Tibial artery (tissue), 4 donors: ENCODE results near the gene MYPOP.

ENCODE experiments used
- DNase-seq, 2 donors: peaks; one replicate each; pipeline ENCODE4 v3.0.0-alpha.2; 2019
- H3K27ac ChIP-seq, 2 donors: fragments of 200-600 bp; sonication (generic) in 1 of 2; 1 replicate in 1 of 2; 2 replicates in 1 of 2; pipeline ENCODE4 v1.5.1; 2018 to 2019; ENCODE audit warnings: mild to moderate bottlenecking in 1 of 2
- H3K27me3 ChIP-seq, 2 donors: fragments of 200-600 bp; sonication (generic) in 1 of 2; one replicate each; pipeline versions ENCODE4 v1.5.1 to v1.6.0; 2016 to 2019
- H3K36me3 ChIP-seq, 3 donors: fragments of 200-600 bp; sonication (generic) in 2 of 3; one replicate each; pipeline ENCODE4 v1.5.1; 2016 to 2019; ENCODE audit warnings: mild to moderate bottlenecking in 2 of 3
- H3K4me1 ChIP-seq, 4 donors: fragments of 200-600 bp; sonication (generic) in 2 of 4; 1 replicate in 3 of 4; 2 replicates in 1 of 4; pipeline ENCODE4 v1.5.1; 2016 to 2019
- H3K4me3 ChIP-seq, 2 donors: fragments of 200-600 bp; sonication (generic) in 1 of 2; 1 replicate in 1 of 2; 2 replicates in 1 of 2; pipeline ENCODE4 v1.5.1; 2018 to 2019; ENCODE audit warnings: mild to moderate bottlenecking in 2 of 2
- H3K9me3 ChIP-seq, 3 donors: fragments of 200-600 bp; sonication (generic) in 1 of 3; one replicate each; pipeline ENCODE4 v1.5.1; 2016 to 2019
- intact Hi-C: fragments of 100-400 bp; cut with DNase I; formaldehyde crosslinking; loops from one replicate; pipeline ENCODE4 v1.15.0; 2023; ENCODE audit warnings: low total_unique reads
- TF ChIP-seq, protein P1 (sequence below), 2 experiments: fragments of 200-600 bp in 1 of 2; fragments of 450-650 bp in 1 of 2; IDR thresholded peaks; one replicate each; pipeline ENCODE4 v1.5.1; 2017 to 2019; ENCODE audit warnings: antibody characterized with exemption in 2 of 2, mild to moderate bottlenecking in 1 of 2, moderate library complexity in 1 of 2

MYPOP gene

DNA sequence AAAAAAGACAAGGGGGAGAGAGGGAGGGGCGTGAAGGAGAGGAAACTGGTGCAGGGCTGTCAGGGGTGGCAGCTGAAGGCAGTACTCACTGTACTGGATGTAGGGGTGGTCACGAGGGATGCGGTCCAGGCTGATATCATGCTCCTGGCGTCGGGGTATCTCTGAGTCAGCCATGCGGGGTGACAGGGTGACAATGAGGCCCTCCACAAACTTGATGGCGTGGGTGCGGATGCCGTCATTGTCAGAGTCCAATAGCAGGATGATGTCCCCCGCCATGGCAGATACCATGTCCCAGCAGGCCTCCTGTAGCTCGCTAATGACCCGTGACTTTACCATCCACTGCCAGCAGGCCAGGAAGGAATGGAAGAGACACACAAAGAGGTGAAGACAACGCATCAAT is 54.8 kb downstream of the MYPOP start:
- H3K36me3 ChIP-seq = peaks cover 84 to 97% (median 95%) of the 10 kb centered on the region in 3 donors
- no peaks in the 10 kb centered on the region for H3K27me3 ChIP-seq
- no peak overlapping the region for H3K4me3 ChIP-seq
- no peaks in the 10 kb centered on the region for H3K4me1 ChIP-seq
- no peak for DNase-seq
- TF ChIP-seq, protein P1, sequence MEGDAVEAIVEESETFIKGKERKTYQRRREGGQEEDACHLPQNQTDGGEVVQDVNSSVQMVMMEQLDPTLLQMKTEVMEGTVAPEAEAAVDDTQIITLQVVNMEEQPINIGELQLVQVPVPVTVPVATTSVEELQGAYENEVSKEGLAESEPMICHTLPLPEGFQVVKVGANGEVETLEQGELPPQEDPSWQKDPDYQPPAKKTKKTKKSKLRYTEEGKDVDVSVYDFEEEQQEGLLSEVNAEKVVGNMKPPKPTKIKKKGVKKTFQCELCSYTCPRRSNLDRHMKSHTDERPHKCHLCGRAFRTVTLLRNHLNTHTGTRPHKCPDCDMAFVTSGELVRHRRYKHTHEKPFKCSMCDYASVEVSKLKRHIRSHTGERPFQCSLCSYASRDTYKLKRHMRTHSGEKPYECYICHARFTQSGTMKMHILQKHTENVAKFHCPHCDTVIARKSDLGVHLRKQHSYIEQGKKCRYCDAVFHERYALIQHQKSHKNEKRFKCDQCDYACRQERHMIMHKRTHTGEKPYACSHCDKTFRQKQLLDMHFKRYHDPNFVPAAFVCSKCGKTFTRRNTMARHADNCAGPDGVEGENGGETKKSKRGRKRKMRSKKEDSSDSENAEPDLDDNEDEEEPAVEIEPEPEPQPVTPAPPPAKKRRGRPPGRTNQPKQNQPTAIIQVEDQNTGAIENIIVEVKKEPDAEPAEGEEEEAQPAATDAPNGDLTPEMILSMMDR (IDR thresholded peaks at IDR 0.05) = no peak
- no peaks in the 10 kb centered on the region for H3K9me3 ChIP-seq
- no peak overlapping the region for H3K27ac ChIP-seq
- intact Hi-C loops = no loop called here

DNA sequence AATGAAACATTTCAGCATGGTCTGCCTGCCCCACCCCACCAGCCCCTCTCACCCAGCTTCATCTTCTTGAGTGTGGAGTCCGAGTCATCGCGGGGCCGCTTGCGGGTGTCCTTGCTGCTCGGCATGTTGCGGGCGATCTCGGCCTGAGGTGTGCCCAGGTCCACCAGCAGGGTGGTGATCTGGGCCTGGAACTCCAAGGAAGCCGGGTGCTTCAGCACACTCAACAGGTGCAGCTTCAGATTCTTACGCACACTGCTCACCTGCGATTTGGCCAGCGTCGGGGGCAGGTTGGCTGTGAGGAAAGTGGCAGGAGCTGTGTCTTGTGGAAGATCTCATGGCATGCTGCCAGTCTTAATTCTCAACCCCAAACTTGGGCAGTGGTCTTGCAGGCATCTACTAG is 60.2 kb downstream of the MYPOP start:
- Histone ChIP-seq H3K4me3 (no peak overlapping the region), H3K27ac (no peak overlapping the region), H3K9me3 (no peaks in the 10 kb centered on the region), H3K27me3 (no peaks in the 10 kb centered on the region), H3K36me3 (peaks cover 88 to 98% (median 97%) of the 10 kb centered on the region in 3 donors), H3K4me1 (no peaks in the 10 kb centered on the region)
- TF ChIP-seq, protein P1 (IDR thresholded peaks at IDR 0.05) = no peak
- intact Hi-C loops = no loop called here
- no peak for DNase-seq
